RPMI7951 (cell line): ENCODE measurements around the gene DDO. TPM values are rescaled to one million over a fixed set of nuclear protein-coding genes. Genes with fewer than 3 reads are reported as not detected.
A peak's percentile ranks its signal among the peaks of the same experiment; 100 is the strongest.

ENCODE experiments used
- DNase-seq: peaks from one replicate; pipeline ENCODE4 v3.0.0-alpha.2; 2012; ENCODE audit warnings: low read depth
- total RNA-seq: library from RNA; depleted of rRNA; stranded (reverse); fragments of >200 nt; shearing (Covaris generic); gene quantifications from 2 replicates; pipeline ENCODE4 v1.2.3, GENCODE V29; 2014

Gene DDO
- total RNA-seq, 1 experiment from 2014 or later = 5.5 TPM

DNA sequence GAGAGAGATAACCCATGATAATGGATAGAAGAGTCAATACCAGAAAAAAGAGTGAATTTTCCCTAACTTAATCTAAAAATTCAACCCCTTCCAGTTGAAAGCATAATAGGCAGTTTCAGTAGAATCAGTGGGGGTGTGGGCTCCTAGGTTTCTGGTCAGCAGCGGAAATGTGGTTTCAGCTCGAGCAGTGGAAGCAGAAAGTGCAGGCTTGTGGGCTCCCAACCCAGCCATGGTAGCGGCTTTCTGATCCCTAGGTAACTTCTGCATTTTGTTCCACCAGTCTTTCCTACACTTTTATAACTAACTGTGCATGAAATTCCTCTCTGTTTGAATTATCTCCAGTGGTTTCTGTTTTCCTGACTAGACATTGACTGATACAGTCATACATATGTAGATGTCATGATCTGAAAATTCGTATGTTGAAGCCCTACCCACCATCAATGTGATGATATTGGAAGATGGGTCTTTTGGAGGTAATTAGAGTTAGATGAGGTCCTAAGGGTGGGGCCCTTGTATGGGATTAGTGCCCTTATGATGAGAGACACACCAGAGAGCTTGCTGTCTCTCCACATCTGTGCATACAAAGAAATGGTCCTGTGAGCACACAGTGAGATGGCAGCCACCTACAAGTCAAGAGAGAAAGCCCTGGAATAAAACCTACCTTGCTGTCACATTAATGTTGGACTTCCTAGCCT is 6.5 kb upstream of the DDO start:
- DNase-seq = no peak

DNA sequence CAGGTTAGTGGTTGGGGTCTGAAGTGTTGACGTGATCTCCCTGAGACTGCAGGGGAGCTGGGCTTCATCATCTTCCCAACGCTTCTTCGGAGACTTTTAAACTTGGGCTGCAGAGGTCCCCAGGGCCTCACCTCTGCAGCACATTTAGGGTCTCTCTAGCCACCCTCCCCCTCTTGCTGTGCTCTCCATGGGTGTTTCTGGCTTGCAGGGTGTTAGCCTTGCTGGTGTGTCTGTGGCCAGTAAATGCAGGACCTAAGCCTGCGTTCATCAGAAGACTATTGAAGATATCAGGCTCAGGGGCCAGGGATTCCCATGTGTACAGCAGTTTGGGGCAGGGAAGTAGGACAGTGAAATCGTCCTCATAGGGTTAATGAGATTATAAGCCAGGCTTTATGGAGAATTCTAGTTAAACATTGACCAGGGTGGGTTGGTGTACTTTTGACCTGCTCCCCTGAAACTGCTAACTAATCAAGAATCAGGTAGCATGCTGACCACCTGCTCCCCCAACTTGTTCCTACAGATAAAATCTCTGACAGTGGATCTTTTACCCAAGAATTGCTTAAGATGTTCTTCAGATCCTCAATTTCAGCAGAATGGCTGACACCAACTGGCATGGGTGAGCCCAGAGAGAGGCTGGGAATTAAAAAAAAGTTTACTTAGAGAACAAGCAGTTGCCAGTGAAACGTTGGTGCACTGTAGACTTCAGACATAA is 3.8 kb upstream of the DDO start:
- DNase-seq = no peak

DNA sequence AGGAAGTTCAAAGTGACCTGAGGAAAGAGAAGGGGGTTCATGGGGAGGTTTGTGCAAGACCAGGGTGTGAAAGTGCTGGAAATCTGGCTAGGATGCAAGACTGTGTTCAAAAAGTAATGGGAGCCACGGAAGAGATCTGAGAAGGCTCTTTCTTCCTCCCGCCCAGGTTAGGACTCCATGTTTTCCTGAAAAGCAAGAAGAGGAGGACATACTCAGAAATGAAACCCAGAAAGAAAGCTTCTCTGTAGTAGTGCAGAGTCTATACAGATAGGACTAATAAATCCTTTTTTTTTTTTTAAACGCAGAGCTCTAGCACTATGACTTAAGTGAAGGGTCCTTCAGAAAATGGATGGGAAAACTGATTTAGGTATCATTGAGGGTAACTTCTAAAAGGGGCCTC is 3.2 kb upstream of the DDO start:
- no peak for DNase-seq

DNA sequence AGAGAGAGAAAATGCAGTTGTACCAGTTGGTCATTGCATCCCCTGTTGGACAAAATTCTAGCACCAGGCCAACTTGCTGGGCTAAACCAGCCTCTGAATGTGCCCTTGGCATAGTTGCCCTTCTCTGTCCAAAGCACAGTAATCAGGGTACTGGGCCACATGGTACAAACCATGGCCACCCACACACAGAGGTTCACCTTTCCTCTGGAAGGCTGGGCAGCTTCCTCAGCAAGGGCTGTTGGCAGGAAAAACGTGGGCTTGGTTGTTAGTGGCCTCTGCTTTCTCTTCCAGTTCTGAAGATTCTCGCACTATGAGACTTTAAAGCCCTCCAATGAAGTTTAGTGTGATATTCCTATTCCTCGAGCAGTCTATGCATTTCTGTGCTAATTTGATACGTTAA is 706 bp downstream of the DDO start:
- DNase-seq = no peak

DNA sequence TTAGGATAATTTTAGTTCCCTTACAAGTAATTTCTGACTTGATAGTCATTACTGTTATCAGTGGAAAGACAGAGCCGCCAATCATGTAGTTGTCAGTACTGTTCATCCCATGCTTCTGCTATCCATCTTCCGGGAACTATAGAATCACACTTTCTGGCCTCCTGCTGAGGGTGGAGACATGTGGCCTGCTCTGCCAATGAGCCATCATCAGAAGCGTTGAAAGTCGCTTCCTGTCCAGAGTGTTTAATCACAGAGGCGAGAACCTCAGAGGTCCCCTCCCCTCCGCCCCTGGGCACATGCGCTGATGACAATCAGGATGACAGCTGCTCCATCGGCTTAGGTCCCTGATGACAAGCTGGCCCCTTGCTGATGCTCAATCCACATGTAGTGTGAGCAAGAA is 3.0 kb downstream of the DDO start:
- DNase-seq = peak; percentile 20

DNA sequence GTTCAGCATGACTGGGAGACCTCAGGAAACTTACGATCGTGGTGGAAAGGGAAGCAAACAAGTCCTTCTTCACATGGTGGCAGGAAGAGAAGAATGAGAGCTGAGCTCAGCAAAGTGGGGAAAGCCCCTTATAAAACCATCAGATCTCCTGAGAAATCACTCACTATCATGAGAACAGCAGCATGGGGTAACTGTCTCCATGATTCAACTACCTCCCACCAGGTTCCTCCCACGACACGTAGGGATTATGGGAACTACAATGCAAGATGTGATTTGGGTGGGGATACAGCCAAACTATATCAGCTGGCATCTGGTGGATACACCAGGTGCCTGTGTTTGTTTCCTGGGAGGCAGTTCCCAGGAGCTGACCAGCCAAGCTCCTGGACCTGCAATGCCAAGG is 4.9 kb downstream of the DDO start:
- no peak for DNase-seq

DNA sequence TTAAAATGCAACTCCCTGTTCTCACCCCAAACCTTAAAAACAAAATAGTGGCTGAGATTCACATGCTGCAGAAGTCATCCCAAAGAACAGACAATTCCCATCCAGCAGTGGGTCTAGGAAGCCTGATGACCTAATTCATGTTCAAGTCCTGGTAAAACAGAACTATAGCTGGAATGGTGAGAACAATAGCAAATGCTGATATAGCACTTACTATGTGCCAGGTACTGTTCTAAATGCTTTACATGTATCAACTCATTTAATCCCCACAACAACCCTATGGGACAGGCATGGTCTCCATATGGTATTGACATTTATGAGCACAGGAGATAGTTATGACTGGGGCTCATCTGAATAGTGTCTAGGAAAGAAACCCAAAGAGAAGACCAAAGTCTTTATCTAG is 5.6 kb downstream of the DDO start:
- DNase-seq = no peak

DNA sequence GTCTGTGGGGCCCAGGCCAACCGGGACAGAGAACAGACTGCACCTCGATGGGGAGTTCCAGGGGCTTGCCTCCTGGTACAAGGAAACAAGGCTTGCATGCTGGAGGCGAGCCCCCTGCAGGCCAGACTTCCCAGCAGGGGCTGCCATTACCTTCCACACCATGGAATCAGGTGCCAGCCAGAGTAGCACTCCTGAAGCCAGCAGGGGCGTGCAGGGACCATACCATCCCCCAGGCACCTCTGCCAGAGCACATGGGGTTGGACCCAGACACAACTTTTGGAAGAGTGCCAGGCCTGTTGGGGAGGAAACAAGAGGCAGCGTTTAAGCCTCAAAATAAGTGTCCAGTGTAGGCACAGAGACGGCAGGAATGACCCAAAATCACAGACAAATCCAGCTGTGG is 6.5 kb downstream of the DDO start:
- no peak for DNase-seq

DNA sequence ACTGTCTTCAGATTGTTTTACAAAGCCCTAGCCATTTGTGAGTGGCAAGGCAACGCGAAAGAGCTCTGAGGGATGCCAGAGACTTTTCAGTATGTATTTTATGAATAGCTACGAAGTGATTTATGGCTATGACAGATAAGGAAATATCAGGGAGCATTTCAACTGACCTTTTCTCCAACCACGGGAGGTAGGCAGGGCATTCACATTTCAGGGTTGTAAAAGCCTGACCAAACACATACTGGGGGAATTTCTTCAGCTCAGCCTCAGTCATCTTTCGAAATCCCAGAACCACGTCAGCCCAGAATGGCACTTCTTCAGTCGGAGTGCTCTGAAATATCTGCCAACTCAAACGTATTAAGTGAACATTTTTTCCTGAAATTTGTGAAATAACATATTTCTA is 10.8 kb downstream of the DDO start:
- DNase-seq = no peak

DNA sequence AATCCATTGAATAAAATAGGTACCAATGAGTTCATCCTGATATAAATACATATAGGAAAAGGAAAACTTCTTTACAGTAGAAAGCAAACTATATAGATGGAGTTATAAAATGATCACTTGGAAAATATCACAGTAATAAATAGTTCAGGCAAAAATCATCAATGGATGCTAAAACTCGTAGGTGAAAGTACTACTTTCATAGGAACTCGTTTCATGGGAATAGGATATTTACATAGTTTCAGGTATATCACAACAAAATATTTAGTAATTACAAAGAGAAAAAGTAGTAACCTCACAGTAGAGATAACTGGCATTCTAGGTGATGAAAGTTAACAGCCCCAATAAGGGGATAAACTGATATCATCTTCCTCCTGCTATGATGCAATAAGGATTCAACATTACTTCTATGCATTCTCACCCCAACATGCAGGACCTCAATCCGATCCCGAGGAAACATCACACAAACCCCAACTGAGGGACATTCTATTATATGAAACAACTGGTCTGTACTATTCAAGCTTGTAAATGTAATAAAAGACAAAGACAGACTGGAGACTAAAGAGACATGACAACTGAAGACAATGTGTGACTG is 13.7 kb downstream of the DDO start:
- DNase-seq = no peak

DNA sequence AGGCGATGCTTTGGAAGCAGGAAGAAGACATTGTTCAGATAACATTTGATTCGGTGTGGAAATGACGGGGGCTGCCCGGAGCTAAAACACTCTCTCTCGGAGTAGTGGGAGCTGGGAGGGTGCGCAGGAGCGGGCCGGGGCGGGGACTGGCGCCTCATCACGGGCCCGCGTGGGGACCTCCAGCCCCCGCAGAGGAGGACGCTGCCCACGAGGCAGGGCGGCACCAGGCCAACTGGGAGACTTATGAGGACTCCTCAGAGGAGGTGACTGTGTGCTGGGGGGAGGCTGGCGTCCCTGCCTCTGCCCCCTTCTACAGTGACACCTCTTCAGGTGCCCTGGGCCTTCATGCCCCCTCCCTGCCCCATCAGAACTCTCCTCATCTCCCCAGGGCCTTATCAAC is 15.2 kb downstream of the DDO start:
- no peak for DNase-seq

DNA sequence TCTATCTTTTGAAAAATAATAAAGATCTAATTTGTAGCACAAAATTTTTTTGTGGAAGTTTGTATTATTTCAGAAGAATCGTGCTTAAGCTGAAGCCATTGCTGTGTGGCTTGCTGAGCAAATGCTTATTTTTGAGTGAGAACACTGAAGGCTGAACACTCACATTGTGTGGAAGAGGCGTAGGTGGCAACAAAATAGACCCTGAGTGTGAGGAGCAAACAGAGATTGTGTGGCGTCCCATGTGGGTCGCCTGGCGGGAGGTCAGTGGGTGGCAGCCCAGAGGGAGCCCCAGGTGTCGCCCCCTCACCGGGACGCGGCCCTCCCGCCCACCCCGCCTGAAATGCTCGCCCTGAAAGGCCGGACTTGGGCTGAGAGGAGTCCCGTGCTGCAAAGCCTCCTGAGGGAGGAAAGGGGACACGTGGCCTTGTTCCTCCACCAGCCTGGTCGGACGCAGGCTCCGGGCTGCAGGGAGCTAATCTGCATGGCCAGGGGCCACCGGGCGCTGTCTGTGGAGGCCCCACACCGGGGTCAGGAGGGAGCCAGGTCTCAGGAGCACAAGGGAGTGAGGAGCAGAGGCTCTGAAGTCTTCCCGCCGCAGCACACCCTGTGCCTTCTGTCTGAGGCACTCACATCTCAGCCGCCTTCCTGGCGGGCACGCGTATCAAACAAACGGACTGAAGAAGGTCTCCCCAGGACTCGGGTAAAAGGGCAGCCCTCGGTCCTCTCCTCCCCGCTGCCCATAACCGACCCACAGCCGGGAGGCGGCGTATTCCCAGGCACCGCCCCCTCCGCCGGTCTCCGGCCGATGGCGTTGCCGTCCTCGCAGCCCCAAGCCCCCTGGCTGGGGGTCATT is 15.9 kb downstream of the DDO start:
- peak; percentile 9 for DNase-seq

DNA sequence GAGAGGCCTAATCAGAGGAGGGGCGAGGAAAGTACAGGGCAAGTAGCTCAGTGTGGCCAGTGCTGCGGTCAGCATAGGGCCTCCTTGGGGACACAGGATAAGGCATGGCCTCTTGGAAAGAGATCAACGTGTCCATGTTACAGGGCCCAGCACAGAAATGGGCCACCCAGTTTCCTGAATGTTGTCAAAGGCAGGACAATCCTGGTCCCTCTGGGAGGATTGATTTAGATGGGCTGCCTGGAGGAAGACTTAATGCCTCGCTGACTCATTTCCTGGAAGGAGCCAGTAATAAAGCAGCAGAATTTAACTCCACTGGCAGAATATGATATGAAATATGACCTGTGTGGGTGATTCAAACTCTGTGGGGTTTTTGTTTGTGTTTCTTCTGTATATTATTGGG is 16.6 kb downstream of the DDO start:
- DNase-seq = peak; percentile 21

DNA sequence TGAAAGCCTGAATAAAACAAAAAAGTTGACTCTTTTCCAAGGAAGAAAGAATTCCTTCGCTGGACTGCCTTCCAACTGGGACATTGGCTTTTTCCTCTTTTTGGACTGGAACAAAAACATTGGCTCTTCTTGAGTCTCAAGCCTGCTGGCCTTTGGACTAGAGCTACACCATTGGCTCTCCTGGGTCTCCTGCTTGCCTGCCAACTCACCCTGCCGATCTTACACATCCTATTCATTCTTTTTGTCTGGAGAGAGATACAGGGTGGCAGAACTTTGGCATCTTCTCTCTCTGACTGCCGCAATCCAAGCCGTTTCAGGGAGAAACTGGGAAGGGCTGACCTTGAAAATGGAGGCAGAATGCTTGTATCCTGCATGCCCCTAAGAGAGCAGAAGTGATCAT is 20.2 kb downstream of the DDO start:
- no peak for DNase-seq

DNA sequence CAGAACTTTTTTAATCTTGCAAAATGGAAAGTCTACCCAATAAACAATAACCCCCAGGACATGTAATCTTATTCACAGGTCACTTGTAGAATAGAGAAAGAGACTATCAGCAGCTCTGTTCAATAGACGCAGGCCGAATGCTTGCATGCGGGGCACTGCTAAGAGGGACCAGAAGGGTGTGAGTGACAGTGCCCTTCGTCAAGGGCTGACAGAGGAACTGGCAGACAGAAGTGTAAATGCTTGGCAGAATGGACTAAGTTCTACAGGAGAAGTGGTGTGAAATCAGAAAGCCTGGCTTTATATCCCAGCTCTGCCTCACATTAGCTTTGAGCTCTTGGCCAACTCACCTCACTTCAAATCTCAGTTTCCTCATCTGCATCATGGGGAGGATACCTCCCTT is 21.0 kb downstream of the DDO start:
- no peak for DNase-seq

DNA sequence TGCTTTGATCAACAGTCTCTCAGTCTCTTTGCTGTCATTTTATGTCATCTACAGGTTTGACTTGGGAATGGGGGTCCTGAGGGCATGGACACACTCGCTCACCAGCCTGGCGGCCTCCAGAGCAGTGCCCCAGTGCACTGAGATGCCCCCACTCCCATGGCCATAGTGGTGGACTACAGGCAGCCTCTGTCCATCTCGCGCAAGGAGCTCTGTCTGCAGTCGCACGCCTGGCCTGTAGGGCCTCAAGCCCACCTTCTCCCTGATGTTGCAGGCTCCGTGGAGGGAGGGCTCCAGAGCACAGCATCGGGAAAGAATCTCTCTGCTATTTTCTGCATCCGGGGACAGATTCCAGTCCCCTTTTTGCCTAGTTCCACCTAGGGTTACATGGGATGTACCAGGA is 22.6 kb downstream of the DDO start:
- no peak for DNase-seq

DNA sequence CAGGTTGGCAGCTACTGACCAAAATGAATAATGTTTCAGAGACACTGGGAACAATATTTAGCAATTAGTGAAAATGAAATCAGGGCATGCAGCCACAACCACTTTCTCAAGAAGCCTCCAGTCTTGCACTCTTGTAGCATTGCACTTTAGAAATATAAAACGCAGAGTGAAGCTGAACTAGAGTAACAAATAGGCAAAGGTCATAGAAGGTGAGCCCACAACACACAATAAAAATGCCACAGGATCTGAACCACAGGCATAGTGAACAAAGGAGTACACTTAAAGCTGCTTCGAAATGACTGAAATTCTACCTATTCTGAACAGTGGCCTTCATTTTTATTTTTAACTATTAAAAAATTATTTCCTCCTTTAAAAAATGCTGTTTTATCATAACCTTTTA is 25.0 kb downstream of the DDO start:
- DNase-seq = no peak

DNA sequence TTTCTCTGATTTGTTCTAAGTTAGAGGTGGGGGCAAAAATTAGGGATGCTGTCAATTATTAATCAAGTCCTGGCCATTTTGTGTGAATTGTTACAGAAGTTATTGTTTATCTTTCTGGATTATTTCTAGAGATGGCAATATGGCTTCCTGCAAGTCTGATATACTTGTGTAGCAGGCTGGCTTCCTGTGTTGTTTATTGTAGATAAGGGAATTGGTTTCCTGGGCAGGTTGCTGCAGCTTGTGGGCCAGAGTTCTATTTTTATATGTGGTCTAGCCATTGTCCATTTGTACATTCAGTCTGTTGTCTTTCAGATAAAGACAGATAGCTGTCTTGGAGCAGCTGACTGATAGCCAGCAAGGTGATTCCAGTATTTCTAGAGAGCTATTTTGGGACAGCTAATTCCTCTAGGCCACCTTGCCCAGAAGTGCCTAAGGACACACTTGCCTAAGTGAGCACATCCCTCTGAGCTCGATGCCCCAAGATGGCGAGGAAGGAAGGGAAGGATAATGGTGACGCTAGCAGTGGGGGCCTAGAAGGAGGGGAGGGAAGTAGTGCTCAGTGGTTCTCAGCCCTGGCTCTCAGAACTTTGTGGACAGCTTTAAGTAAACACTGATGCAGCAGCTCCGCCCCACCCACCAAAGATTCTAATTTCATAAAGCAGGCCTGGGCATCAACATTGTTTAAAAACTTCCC is 25.5 kb downstream of the DDO start:
- no peak for DNase-seq

DNA sequence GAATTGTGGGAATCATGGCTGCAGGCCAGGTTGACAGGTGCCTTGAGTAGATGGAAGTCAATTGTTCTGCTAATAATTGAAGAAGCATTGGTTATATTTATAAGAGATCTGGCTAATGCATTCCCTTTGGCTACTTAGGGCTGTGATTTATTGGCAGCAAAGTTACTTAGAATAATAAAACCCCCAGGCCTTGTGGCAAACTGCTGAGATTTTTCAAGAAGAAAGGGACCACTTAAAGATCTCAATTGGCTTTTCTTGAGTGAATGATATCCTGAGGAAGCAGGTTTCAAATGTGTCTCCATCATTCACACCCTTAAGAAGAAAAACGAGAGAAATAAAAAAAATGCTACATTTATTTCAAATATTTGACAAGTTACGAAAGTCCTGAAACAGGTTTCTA is 27.4 kb downstream of the DDO start:
- DNase-seq = no peak

DNA sequence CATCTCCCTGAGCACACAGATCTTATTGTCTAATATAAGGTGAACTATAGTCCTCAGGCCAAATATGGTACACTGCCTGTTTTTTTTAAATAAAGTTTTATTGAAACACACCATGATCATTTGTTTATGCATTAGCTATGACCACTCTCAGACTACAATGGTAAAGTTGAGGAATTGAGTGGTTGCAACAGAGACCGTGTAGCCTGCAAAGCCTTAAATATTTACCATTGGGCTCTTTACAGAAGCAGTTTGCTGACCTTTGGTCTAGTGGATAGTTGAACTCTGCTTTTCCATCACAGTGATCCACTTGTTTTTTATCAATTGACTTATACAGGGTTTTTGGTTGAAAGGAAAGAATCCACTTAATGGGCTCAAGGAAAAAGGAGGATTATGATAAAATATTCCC is 29.9 kb downstream of the DDO start:
- no peak for DNase-seq

DNA sequence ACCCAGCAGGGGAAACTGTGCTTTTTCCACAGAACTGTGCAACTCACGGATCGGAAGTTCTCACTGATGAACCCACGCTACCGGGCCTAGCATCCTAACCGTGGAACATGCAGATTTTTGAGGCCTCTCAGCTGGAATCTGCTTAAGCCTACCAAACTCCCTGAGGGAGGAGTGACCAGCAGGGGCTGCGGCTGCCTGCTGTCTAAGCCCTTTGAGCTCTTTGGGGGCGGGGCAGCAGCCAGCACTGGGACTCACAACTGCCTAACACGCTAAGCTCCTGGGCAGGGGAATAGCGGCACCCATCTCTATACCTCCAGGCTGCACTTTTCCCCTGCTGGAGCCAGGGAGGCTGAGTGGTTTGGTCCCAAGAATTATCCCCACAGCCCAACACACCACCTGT is 36.8 kb downstream of the DDO start:
- no peak for DNase-seq

DNA sequence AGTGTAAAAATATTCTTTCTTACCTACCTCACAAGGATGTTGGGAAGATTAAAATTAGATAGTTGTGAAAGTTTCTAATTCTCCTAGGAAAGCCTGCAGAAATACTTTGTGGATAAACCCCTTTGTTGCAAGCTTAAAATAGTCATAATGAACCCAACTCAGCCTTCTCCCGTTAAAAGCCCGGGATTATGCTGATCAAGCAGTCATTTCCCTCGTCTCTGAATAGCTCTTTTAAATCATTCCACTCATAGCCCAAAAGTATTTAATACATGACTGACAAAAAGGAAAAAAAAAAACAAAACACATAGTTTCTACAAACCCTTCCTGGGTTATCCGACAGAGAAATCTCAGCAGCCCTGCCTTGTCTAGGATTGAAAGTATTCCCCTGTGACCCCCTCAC is 46.3 kb downstream of the DDO start:
- DNase-seq = no peak
